ENCODE measurements around the gene FGA. TPM values are rescaled to one million over a fixed set of nuclear protein-coding genes. Genes with fewer than 3 reads are reported as not detected.

Gene FGA
- total RNA-seq, 1 donor from 2014 or later, result 13.5 TPM

GRCh38 chr4:154585369-154586018 is 5.0 kb downstream of the FGA start:
- no peak for TF ChIP-seq CTCF (IDR thresholded peaks at IDR 0.05; ENCODE audit: unreplicated experiment)
- Mint-ChIP-seq H3K36me3 (ENCODE audit: insufficient read depth) (peaks cover 31% of the 10 kb centered on the region), H3K9me3 (ENCODE audit: low read depth) (peaks cover 25% of the 10 kb centered on the region), H3K27ac (no peak overlapping the region), H3K4me1 (ENCODE audit: low read depth) (peaks cover 17% of the 10 kb centered on the region), H3K27me3 (no peaks in the 10 kb centered on the region), H3K4me3 (ENCODE audit: low read depth) (no peak overlapping the region)
- no peak for DNase-seq (ENCODE audit: low spot score, unreplicated experiment)

- Mint-ChIP-seq H3K27ac (no peak overlapping the region), H3K27me3 (no peaks in the 10 kb centered on the region), H3K4me3 (ENCODE audit: low read depth) (no peak overlapping the region), H3K36me3 (ENCODE audit: insufficient read depth) (peaks cover 31% of the 10 kb centered on the region), H3K4me1 (ENCODE audit: low read depth) (peaks cover 6% of the 10 kb centered on the region), H3K9me3 (ENCODE audit: low read depth) (peaks cover 25% of the 10 kb centered on the region)
- TF ChIP-seq CTCF (IDR thresholded peaks at IDR 0.05; ENCODE audit: unreplicated experiment), result no peak
- DNase-seq (ENCODE audit: low spot score, unreplicated experiment), result no peak
These were observed 6.3 kb downstream of the FGA start for GRCh38 chr4:154584259-154584658.

- Mint-ChIP-seq H3K36me3 (ENCODE audit: insufficient read depth) (peaks cover 31% of the 10 kb centered on the region), H3K9me3 (ENCODE audit: low read depth) (peaks cover 25% of the 10 kb centered on the region)
These were observed 6.9 kb downstream of the FGA start for GRCh38 chr4:154583677-154584076.

GRCh38 chr4:154583230-154583629 is 7.3 kb downstream of the FGA start:
- no peak overlapping the region for H3K27ac Mint-ChIP-seq
- H3K36me3 Mint-ChIP-seq (ENCODE audit: insufficient read depth), result peaks cover 30% of the 10 kb centered on the region
- H3K4me1 Mint-ChIP-seq (ENCODE audit: low read depth), result peaks cover 1% of the 10 kb centered on the region
- TF ChIP-seq CTCF (IDR thresholded peaks at IDR 0.05; ENCODE audit: unreplicated experiment), result no peak
- no peak for DNase-seq (ENCODE audit: low spot score, unreplicated experiment)
- peaks cover 25% of the 10 kb centered on the region for H3K9me3 Mint-ChIP-seq (ENCODE audit: low read depth)
- H3K27me3 Mint-ChIP-seq, result no peaks in the 10 kb centered on the region
- H3K4me3 Mint-ChIP-seq (ENCODE audit: low read depth), result no peak overlapping the region

More at GRCh38 chr4:154583677-154584076, 6.9 kb downstream of the FGA start:
- H3K27ac Mint-ChIP-seq, result peak overlapping the region; percentile 62
- peaks cover 1% of the 10 kb centered on the region for H3K4me1 Mint-ChIP-seq (ENCODE audit: low read depth)
- no peaks in the 10 kb centered on the region for H3K27me3 Mint-ChIP-seq
- DNase-seq (ENCODE audit: low spot score, unreplicated experiment), result no peak
- no peak overlapping the region for H3K4me3 Mint-ChIP-seq (ENCODE audit: low read depth)
- no peak for TF ChIP-seq CTCF (IDR thresholded peaks at IDR 0.05; ENCODE audit: unreplicated experiment)

- H3K36me3 Mint-ChIP-seq (ENCODE audit: insufficient read depth), result peaks cover 30% of the 10 kb centered on the region
- no peak for DNase-seq (ENCODE audit: low spot score, unreplicated experiment)
- H3K4me1 Mint-ChIP-seq (ENCODE audit: low read depth), result peaks cover 1% of the 10 kb centered on the region
- H3K27ac Mint-ChIP-seq, result no peak overlapping the region
- no peak overlapping the region for H3K4me3 Mint-ChIP-seq (ENCODE audit: low read depth)
- TF ChIP-seq CTCF (IDR thresholded peaks at IDR 0.05; ENCODE audit: unreplicated experiment), result no peak
- no peaks in the 10 kb centered on the region for H3K27me3 Mint-ChIP-seq
- peaks cover 25% of the 10 kb centered on the region for H3K9me3 Mint-ChIP-seq (ENCODE audit: low read depth)
These were observed 7.8 kb downstream of the FGA start for GRCh38 chr4:154582723-154583122.

Measured in progenitor cell of endocrine pancreas (in vitro differentiated cells).